SK-N-SH (cell line): Measurements from ENCODE around the gene HDGFL1.

ENCODE experiments used
- EZH2phosphoT487 ChIP-seq: fragments of 200-600 bp; sonication (generic); IDR thresholded peaks from 2 replicates; pipeline ENCODE4 v1.6.1; 2017; ENCODE audit warnings: low read depth, mixed run types, mild to moderate bottlenecking, antibody characterized with exemption, moderate library complexity, borderline replicate concordance
- JUND ChIP-seq: IDR thresholded peaks from 2 replicates; pipeline ENCODE4 v1.4.0; 2012
- NFIC ChIP-seq: IDR thresholded peaks from 2 replicates; pipeline ENCODE4 v1.4.0; 2012; ENCODE audit warnings: borderline replicate concordance
- SIN3A ChIP-seq: IDR thresholded peaks from 2 replicates; pipeline ENCODE4 v1.6.1; 2012; ENCODE audit warnings: low read depth, mild to moderate bottlenecking, low read length, moderate library complexity, borderline replicate concordance
- TF ChIP-seq, protein P1 (sequence below): fragments of 200-600 bp; sonication (generic); IDR thresholded peaks from 2 replicates; pipeline ENCODE4 v1.6.1; 2017; ENCODE audit warnings: antibody characterized with exemption, mild to moderate bottlenecking, moderate library complexity

DNA sequence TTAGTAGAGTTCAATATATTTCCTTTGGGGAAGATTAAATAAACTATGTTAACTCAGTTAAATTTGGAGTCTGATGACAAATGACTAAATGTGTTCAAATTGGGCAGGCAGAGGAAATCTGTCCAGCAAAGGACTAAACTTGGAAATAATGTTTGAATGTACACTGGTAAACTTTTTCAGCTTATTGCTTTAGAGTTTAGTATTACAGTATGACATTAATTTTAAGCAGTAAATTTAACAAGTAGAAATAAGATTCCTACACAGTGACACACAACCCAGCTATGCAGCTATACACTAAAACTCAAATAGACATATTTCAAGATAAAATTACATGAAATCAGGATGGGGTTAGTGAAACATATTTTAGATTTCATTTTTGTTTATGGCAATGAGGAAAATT lies 42.6 kb upstream of the HDGFL1 start:
- TF ChIP-seq, protein P1, sequence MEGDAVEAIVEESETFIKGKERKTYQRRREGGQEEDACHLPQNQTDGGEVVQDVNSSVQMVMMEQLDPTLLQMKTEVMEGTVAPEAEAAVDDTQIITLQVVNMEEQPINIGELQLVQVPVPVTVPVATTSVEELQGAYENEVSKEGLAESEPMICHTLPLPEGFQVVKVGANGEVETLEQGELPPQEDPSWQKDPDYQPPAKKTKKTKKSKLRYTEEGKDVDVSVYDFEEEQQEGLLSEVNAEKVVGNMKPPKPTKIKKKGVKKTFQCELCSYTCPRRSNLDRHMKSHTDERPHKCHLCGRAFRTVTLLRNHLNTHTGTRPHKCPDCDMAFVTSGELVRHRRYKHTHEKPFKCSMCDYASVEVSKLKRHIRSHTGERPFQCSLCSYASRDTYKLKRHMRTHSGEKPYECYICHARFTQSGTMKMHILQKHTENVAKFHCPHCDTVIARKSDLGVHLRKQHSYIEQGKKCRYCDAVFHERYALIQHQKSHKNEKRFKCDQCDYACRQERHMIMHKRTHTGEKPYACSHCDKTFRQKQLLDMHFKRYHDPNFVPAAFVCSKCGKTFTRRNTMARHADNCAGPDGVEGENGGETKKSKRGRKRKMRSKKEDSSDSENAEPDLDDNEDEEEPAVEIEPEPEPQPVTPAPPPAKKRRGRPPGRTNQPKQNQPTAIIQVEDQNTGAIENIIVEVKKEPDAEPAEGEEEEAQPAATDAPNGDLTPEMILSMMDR = no peak
- TF ChIP-seq SIN3A (no peak), NFIC (no peak), EZH2phosphoT487 (no peak), JUND (0 out of 2 replicates have a peak, but pooled peaks have one; percentile 13)
